GM21423 (cell line): ENCODE data around the gene CIAO2B.

Source experiments
- ATAC-seq: cut with Tn5 transposase; IDR thresholded peaks from one replicate; pipeline ENCODE4 v1.9.1; 2021; ENCODE audit warnings: mild to moderate bottlenecking, moderate library complexity; ENCODE audit not compliant: unreplicated experiment

Gene CIAO2B

DNA sequence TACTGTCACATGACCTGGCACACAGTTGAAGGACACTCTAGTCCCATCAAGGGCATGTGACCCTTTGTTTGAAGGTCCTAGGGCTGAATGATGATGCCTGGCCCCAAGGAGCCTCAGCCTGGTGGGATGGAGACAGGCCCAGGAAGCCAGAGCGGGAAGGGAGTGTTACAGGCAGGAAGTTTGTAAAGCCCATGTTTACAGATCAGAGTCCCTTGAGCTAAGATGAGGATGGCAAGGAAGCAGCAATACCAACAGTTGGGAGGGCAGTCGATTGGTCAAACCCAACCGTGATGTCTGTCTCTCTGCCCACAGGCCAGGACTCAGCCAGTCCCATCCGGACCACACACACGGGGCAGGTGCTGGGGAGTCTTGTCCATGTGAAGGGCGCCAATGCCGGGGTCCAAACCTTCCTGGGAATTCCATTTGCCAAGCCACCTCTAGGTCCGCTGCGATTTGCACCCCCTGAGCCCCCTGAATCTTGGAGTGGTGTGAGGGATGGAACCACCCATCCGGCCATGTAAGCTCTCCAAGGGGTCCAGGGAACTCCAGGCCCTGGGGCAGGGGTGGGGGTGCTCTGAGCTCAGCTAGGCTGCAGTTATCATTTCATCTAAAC, 3.6 kb upstream of the CIAO2B start:
- ATAC-seq, result no peak

DNA sequence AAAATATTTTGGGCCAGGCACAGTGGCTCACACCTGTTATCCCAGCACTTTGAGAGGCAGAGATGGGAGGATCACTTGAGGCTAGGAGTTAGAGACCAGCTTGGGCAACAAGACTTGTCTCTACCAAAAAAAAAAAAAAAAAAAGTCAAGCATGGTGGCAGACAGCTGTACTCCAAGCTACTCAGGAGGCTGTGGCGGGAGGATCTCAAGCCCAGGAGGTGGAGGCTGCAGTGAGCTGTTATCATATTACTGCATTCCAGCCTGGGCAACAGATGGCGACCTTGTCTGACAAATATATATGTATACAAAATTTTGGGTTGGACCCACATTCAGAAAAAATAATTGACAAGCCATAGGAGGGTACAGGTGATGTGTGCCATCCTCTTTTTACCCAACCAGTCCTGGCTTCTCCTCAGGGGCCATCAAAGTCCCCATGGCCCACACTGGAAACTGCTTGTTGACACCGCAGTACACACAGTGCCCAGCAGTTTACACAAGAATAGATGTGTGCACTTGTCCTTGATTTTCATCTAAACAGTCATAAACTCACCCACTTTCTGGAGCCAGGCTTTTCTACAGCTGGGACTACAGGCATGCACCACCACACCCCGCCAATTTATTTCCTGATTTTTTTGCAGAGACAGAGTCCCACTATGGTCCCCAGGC, 2.8 kb upstream of the CIAO2B start:
- no peak for ATAC-seq

DNA sequence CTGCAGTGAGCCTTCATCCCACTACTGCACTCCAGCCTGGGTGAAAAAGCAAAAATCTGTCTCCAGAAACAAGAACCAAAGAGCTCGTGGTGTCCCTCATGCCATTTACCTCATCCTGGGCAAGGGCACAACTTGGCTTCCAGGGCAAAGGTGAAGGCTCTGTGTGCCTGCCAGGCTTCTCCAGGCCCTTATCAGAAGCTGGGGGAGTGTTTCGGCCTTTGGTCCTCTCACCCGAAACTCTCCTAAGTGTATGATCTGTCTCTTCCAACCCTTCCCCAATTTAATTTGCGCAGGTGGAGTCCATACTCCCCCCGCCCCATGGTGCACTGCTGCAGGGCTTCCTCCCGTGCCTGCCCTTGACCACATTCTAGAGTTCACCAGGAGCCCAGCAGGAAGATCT, 2.3 kb upstream of the CIAO2B start:
- no peak for ATAC-seq

DNA sequence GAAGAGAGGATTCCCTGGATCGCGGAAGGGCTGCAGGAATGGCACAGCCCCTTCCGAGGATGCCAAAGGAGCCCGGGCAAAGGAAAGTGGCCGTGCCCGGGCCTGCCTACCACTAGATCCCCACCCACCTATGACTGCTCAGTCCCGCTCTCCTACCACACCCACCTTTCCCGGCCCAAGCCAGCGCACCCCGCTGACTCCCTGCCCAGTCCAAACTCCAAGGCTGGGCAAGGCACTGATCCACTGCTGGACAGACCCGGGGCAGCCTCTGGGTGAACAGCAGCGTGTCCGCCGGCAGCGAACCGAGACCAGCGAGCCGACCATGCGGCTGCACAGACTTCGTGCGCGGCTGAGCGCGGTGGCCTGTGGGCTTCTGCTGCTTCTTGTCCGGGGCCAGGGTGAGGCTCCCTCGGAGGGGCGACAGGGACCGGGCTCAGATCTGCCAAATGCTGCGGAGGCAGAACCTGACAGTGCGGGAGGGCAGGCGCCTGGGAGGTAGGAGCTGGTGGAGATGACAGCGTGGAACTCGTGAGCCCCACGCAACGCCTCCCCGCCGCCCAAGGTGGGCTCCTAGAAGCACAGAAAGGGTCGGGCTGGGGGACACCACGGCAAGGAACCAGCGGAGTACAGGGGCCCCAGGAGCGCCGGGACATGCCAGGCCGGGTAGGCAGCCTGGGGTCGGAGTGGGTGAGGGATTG, 1.3 kb upstream of the CIAO2B start, which contains the start of gene CES2:
CES2 (plus strand) TSS at position 203 of the 698 bp plus-strand sequence; CDS start at position 323, 120 bp downstream.
- no peak for ATAC-seq

DNA sequence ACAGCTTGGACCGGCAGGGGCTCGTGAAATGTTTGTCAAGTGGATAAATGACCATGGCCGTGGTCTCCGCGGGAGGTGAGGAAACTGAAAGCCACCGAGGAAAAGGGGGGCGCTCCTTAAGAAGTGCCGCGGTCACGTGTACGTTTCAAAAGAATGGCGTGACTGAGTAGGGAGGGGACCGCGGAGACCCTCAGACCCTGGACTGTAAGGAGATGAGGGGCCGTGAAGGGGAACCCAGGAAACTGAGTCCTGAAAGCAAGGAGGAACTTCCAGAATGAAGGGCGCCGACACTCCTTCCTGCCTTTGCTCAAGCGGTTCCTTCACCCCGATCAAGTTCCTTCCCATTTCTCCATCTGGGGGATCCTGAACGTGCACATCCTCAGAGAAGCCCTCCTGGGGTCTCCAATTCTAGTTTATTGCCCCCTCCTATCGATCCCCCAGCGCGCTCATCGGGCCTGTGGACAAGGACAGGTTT, 674 bp upstream of the CIAO2B start:
- peak; percentile 4 for ATAC-seq

DNA sequence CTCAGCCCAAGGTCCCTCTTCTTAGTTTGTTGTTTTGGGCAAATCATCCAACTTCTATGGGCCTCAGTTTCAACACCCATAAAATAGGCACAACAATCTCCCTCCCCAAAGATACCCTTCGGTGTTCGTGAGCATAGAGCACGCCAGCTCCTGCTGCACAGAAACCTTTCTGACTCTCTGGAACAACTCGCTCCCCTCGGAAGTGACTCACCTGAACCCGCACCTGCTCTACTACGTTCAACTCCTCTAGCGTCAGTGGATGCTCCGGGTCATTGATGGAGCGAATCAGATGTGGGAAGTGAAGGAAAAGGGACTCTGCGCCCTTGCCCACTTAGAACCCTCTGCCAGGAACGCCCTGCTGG, 445 bp downstream of the CIAO2B start:
- peak; percentile 7 for ATAC-seq

DNA sequence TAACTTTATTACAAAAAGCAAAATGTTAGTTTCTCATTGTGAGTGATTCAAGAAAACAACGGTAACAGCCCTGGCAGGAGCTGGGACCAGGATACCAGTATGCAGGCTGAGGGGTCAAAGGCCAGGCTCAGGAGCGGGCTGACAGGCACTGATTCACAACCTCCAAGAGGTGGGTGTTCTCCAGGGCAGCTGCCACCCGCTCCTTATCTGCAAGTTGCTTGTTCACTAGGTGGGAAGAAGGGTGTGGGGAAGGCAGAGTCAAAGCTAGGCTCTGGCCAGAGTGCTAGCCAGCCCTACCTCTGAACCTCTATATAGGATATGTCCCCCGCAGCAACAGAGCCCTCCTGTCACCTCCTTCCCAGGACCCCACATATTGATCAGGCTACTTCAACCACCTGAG, 2.1 kb downstream of the CIAO2B start:
- ATAC-seq, result no peak

DNA sequence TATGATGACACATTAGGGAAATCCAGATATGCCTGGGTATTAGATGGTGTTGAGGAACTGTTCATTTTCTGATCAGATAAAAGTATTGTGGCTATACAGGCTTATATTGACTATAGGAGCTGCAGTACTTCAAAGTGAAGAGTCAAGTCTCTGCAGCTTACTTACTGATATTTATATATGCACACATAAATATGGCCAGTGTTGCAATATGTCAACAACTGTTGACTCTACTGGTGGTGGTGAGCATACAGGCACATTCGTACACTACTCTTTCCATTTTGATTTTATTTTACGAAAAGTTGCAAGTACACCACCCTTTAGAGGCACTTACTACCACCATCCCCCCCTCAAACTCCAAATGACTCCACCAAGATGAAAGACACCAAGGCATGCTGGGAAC, 2.5 kb downstream of the CIAO2B start:
- no peak for ATAC-seq

DNA sequence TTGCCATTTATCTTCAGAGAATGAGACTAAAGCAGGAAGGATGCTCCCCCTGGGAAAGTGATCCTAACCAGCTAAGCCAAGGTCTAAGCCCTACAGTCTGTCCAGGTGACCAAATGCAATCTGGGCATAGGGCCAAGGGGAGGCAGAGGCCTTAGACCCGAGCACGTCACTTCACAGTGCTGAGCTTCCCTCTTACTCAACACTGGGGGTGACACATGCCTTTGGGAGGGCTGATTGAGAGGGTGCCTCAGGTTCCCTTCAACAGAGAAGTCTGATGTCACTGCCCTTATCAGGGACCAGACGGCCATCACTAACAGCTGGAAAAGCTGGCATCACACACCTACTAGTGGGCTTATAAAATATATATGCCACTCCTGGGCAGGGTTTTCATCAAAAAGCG, 4.0 kb downstream of the CIAO2B start:
- no peak for ATAC-seq

DNA sequence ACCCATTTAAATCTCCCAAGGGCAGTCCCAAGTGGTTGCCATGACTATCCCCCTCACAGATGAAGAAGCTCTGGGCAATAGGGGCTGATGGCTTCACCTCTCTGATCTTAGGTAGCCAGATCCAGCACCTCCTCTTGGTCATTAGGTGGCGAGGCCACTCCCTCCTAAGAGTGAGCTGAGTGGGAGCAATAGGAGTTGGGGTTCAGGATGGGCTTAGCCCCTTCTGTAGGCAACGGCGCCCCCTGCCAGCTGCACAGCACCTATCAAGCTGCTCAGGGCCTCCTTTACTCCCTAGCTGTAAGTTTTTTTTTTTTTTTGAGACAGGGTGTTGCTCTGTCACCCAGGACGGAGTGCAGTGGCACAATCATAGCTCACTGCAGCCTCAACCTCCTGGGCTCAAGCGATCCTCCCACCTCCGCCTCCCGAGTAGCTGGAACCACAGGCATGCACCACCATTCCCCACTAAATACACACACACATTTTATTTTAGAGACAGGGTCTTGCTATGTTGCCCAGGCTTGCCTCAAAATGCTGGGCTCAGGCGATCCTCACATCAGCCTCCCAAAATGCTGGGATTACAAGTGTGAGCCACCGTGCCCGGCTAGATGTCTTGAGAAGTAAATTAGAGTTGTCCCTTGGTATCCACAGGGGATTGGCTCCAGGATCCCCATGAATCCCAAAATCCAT, 5.4 kb downstream of the CIAO2B start:
- no peak for ATAC-seq

DNA sequence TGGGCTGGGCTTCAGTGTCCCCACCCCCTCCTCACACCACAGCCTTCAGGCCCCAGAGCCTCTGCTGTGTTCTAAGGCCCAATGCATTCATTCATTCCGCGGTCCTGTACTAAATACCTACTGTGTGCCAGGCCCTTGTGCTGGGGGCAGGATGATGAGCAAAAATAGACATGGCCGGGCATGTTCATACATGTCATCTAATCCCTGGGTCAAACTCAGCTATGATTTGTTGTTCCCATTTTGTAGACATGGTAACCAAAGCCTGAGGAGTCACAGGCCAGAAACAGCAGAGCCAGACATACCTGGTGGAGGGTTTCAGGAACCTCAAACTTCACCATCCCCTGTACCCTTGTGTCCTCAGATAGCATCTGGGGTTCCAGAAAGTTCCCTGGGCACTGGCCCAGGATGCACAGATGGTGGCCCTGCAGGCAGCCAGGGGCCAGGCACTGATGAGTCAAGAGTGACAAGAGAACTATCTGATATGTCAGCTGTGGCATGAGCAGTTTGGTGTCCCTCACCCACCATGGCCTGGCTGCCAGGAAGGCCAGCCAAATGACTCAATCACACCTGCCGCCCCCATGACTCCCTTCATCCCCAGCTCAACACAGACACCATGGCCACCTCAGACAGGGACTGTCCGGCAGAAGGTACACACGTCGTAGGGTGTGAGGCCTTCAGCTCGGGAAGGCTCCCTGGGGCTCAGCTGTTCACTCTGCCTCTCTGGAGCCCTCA, 6.1 kb downstream of the CIAO2B start:
- ATAC-seq, result no peak

DNA sequence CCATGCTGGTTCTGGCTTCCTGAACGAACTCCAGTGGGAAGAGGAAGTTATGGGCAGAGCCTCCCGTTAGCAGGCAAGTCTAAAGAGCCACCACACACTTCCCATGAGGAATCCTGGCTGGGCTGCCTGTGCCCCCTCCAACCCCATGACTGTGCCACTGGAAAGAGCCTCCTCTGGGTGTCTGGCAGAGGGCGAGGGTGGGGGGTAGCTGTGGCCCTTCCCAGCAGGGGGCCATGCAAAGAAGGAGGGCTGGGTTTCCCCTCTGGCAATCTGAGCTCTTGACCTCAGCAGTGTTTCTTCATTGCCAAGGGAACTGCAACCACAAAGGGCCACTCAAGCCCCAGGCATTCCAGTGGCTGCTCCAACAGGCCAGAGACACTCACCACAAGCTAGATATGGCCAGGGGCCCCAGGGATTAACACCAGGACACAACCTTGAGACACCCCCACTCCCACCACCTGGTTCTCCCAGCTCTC, 7.2 kb downstream of the CIAO2B start:
- ATAC-seq, result no peak

DNA sequence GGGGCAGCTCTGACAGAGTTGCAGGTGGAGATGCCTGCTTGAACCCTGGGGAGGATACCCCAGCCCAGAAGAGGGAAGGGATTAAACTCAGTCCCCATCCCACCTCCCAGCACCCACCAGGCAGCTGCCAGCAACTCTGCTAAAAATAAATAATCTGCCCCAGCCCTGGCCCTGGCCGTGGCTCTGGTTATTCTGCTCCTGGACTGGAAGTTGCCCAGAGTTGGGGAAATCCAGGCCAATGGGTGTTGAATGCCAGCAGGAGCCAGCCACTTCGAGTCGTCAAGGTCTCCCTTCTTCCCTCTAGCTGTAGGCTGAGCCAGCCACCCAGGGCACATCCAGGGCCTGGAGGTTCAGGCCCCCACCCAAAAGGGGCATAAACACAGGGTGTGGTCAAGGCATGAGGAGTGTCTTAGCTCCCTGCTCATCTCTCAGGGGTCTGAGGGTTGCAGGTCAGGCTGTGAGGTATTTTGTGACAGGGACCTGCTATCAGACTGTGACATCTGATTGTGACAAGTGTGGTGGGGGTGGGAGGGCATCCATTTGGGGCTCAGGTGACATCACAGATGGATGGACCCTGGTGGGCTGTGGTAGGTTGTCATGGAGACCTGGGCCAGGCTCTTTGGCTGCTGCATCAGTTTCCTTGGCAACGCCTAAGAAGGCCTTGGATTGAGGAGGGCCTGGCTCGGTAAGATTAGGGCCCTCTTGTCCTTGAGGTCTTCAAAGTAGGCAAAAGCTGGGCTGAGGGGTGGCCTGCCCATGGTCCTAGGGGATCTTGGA, 7.8 kb downstream of the CIAO2B start:
- no peak for ATAC-seq

DNA sequence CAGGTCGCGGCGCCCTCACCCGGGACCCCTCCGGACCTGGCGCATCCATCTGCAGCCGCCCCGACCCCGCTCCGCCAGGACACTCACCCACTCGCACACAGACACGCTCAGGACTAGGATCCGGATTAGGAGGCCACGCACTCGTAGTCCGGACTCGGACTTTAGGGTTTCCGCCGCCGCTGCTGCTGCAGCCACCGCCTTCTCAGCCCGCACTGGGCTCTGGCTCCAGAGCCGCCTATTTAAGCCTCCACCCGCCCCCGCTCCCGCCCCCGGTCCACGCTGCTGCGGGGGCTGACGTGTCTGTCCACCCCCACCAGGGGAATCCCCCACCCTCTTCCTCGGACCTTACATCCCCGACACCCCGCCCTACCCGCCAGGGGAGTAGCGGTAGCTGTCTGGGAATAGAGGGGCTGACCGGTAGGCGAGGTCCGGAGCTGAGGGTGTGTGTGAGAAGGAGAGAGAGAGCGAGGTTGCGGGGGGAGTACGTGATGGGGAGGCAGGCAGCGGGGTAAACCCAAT, 8.8 kb downstream of the CIAO2B start, which contains the start of gene RRAD:
RRAD (minus strand) TSS at position 214 of the 519 bp plus-strand sequence. CDS start 356 bp downstream, outside the sequence.
- ATAC-seq, result no peak

DNA sequence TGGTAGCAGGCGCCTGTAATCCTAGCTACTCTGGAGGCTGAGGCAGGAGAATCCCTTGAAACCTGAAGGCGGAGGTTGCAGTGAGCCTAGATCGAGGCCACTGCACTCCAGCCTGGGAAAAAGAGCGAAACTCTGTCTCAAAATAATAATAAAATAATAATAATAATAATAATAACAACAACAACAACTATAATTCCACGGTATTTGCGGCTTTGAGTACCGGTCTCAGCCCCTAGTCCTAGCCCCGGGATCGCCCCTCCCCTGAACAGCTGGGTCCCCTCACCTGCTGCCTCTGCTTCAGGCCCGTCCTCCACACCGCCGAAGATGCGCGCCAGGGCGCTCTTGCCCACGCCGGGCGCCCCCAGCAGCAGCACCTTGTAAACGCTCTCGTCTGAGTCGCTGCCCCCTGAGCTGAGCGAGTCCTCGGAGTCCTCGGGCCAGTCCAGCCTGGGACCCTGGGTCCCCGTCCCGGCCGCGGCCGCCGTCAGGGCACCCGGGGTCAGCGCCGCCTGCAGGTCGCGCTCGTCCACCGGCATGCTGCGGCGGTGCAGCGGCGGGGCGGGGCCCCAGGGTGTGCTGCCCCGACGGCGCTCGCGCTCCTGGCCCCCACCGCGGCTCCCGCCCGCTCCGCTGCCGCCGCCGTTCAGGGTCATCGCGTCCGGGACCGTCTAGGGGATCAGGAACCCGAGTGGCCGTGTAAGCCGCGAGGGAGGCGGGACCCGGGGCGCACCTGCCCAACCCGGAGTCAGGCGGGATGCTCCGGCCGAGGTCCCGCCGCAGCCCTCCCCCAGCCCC, 9.5 kb downstream of the CIAO2B start:
- ATAC-seq, result no peak

DNA sequence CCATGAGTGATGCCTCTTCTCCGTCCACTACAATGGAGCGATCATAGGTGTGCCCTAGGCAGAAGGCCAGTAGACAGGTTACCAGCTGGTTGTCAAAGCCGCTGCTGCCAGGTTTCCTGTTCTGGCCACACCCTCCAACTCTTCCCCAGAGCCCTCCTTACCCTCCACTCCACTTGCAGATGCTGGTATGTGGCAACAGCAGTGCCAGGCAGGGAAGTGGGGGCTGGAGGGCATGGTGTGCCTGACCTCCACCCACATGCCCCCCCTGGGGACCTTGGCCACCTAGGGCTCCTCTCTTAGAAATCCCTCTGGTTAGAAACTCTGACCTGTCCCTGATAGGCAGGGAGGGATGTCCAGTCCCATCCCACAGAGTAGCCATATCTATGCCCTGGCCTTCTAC, 10.3 kb downstream of the CIAO2B start:
- ATAC-seq, result no peak

DNA sequence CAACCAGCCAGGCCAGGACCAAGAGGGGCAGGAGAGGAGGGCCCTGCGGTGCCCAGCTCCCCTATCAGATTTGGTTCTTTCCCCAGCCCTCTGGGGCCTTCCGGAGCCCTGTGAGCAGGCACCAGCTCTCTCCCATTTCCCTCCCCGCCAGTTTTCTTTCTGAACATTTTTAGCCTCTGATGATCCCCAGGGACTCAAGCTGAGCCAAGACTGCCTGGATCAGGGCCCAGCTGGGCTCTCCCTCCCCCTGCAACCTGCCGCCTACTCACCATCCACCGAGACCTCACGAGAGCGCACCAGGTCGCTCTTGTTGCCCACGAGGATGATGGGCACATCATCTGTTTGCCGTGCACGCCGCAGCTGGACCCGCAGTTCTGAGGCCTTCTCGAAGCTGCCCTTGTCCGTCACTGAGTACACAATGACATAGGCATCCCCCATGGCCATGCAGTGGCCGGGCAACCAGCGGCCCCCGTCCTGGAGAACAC, 10.9 kb downstream of the CIAO2B start:
- no peak for ATAC-seq

DNA sequence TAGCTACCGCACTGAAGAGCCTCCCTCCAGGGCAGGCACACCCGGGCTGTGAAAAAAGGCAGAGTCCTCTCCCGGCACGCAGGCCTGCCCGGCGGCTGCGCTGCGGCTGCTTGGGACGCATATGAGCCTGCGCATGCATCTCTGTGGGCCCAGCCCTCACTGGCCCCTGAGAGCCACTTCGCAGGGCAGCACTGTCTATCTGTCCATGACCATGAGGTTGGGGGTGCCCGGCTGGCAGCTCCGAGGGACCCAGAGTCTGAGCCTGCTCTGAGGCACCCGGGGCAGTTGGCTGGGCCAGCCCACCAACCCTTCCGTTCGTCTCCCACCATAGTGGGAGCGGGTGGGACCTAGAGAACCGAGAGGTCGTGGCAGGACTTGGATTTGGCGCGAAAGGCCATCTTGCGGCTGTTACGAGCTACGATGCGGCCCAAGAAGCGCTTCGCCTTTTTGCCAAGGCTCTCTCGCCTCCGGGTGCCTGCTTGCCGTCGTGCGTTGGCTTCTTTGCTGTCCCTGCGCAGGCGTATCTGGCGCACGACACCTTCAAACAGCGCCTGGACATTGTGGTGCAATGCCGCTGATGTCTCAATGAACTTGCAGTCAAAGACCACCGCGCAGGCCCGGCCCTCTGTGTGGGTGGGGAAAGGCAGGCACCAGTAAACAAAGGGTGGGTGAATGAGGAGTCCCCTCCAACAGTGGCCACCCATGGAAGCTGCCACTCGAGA, 12.3 kb downstream of the CIAO2B start:
- ATAC-seq, result no peak
